AG04449 (cell line): Measurements from ENCODE around the gene SYT5.

Experiments
- CTCF ChIA-PET: fragments of 350-600 bp; formaldehyde crosslinking; extraction: SDS; loops from one replicate; lab custom pipeline; 2021; ENCODE audit warnings: antibody characterized with exemption; lab: Yijun Ruan, JAX
- POLR2A ChIA-PET: fragments of 400-600, 350-600 bp; formaldehyde crosslinking; extraction: SDS; loops from one replicate; lab custom pipeline; 2020; ENCODE audit warnings: antibody characterized with exemption, inconsistent platforms; lab: Yijun Ruan, JAX
- DNase-seq: peaks from one replicate; pipeline ENCODE4 v3.0.0-alpha.2; 2010; ENCODE audit warnings: low read depth, low spot score
- H3K4me3 ChIP-seq: 2 replicates; pipeline ENCODE4 v1.5.1; 2011; ENCODE audit warnings: low read depth, mild to moderate bottlenecking, control low read depth, low read length
- TF ChIP-seq, protein P1 (sequence below): IDR thresholded peaks from one replicate; pipeline ENCODE4 v1.5.1; 2011; ENCODE audit warnings: mild to moderate bottlenecking, moderate library complexity, low read length, control low read depth, inconsistent platforms; ENCODE audit not compliant: insufficient read depth; ENCODE audit errors: missing control alignments

SYT5 gene

DNA sequence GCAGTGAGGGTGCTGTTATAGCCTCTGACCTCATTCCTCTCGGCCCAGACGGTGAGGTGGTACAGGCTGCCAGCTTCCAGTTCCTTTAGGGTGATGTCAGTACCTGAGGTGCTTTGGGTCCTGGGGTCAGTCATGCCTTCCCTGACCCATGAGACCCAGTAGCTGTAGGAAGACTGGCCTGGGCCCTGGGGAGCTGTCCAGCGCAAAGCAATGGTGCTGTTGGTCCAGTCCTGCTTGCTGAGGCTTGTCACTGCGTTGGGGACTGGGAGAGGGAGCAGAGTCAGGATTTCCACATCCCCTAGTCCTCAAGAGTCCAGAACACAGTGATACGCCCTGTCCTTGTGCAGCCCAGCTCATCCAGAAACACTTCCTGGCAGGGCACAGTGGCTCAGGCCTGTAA lies 18.6 kb upstream of the SYT5 start:
- CTCF ChIA-PET, result interaction anchor here (0.9 to 1.8 kb wide), 4 partner anchors 21 to 220 kb away, joined by 3 to 6 read pairs (median 4); no protein-coding TSS in a partner anchor
- DNase-seq, result no peak
- no peak overlapping the region for H3K4me3 ChIP-seq
- POLR2A ChIA-PET, result no interaction called here
- TF ChIP-seq, protein P1, sequence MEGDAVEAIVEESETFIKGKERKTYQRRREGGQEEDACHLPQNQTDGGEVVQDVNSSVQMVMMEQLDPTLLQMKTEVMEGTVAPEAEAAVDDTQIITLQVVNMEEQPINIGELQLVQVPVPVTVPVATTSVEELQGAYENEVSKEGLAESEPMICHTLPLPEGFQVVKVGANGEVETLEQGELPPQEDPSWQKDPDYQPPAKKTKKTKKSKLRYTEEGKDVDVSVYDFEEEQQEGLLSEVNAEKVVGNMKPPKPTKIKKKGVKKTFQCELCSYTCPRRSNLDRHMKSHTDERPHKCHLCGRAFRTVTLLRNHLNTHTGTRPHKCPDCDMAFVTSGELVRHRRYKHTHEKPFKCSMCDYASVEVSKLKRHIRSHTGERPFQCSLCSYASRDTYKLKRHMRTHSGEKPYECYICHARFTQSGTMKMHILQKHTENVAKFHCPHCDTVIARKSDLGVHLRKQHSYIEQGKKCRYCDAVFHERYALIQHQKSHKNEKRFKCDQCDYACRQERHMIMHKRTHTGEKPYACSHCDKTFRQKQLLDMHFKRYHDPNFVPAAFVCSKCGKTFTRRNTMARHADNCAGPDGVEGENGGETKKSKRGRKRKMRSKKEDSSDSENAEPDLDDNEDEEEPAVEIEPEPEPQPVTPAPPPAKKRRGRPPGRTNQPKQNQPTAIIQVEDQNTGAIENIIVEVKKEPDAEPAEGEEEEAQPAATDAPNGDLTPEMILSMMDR, result no peak

DNA sequence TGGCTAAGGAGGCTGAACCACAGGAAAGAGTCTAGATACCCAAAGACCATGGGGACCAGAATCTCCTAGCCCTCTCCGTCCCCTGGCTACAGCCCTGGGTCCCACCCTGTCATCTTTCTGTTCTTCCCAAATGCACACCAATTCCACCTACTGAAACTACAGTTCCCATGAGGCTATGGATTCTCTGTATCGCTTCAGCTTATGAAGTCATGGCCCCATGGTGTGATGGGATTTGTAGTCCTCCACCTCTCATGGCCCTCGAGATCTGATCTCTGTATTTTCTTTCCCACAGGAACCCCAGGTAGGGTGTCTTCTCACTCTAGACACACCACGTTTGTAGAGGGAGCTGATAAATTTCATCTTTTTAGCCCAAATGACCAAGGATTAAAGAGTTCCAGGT lies 17.4 kb upstream of the SYT5 start:
- ChIA-PET CTCF (interaction anchor here (1.0 to 1.8 kb wide), 3 partner anchors 12 to 221 kb away, joined by 3 to 6 read pairs (median 4); partner anchors contain the start of gene PTPRH), POLR2A (no interaction called here)
- no peak overlapping the region for H3K4me3 ChIP-seq
- no peak for DNase-seq
- TF ChIP-seq, protein P1, result no peak

DNA sequence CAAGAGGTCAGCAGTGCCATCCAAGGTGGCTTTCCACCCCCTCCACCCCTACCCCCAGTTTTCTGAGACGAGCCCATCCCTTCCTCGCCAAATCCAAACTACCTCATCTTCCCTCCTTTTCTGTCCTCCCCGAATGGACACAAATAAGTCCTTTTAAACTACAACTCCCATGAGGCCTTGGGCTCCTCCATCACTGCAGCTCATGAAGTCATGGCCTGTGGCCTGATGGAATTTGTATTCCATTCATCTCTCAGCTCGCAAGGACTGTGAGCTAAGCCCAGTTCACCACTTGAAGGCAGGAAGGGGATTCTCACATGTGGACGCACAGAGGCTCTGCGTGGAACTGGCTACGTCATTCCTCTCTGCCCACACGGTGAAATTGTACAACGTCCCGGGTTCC lies 16.7 kb upstream of the SYT5 start:
- CTCF ChIA-PET, result no interaction called here
- POLR2A ChIA-PET, result no interaction called here
- TF ChIP-seq, protein P1, result no peak
- no peak overlapping the region for H3K4me3 ChIP-seq
- no peak for DNase-seq

DNA sequence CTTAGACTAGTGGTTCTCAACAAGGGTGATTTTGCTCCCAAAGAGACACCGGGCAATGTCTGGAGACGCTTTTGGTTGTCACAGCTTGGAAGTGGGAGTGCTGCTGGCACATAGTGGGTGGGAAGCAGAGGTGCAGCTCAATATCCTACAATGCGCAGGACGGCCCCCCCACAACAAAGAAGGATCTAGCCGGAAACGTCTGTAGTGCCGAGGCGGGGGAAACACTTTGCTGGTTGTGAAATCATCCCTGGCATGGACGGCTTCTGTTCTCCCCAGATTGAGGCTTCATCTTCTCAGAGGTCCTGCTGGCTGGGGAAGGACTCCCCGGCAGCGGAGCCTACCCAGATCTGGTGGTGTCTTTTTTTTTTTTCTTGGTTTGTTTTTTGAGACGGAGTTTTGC lies 13.4 kb upstream of the SYT5 start:
- TF ChIP-seq, protein P1, result no peak
- ChIA-PET CTCF (interaction anchor here (1.0 to 1.3 kb wide), 2 partner anchors 11 to 33 kb away, joined by 4 to 5 read pairs; no protein-coding TSS in a partner anchor), POLR2A (no interaction called here)
- no peak for DNase-seq
- no peak overlapping the region for H3K4me3 ChIP-seq

DNA sequence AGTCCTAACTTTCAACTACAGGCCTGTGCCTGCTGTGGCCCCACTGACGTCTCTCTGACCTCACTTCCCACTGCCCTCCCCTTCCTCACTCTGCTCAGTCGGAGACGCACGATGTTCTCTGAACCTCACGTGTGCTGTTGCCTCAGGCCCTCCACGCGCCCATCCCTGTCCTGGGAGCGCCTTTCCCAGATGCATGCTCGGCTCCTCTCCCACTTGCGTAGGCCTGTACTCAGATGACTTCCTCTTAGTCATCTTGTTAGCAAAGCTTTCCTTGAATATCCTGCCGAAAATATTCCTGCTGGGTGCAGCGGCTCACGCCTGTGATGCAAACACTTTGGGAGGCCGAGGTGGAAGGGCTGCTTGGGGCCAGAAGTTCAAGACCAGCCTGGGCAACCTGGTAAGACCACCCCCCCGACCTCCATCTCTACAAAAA lies 9.3 kb upstream of the SYT5 start:
- ChIA-PET POLR2A (no interaction called here), CTCF (interaction anchor here (1.3 kb wide), 1 partner anchor 442 kb away, joined by 3 read pairs; no protein-coding TSS in a partner anchor)
- peak; percentile 83 for DNase-seq
- TF ChIP-seq, protein P1, result no peak
- no peak overlapping the region for H3K4me3 ChIP-seq

DNA sequence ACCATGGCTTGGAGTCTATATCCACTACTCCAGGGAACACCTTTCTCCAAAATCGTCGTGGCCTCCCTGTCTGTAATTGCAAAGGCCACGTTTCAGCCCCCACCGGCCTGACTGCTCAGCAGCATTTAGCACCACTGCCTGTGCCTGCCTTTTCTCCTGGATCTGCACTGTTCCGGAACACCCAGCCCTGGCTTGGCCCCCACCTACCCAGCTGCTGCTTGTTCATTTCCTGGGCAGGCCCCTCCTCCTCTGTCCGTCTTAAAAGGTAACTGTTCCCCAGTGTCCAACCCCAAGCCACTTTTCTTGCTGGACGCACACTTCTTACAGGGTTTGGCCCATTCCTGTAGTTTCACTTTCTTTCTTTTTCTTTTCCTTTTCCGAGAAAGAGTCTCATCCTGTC lies 8.5 kb upstream of the SYT5 start:
- ChIA-PET CTCF (interaction anchor here (1.3 kb wide), 1 partner anchor 443 kb away, joined by 3 read pairs; no protein-coding TSS in a partner anchor), POLR2A (no interaction called here)
- TF ChIP-seq, protein P1, result no peak
- DNase-seq, result no peak
- H3K4me3 ChIP-seq, result no peak overlapping the region
